Astrocyte (in vitro differentiated cells and primary cell): ENCODE results near the gene YEATS4.

Experiments used
- EZH2 ChIP-seq: IDR thresholded peaks from 2 replicates; pipeline ENCODE4 v1.6.1; 2012; ENCODE audit warnings: mild to moderate bottlenecking, low read length, inconsistent platforms; ENCODE audit not compliant: insufficient read depth
- TF ChIP-seq, protein P1 (sequence below): IDR thresholded peaks from 2 replicates; pipeline ENCODE4 v1.5.1; 2011; ENCODE audit warnings: low read depth, mild to moderate bottlenecking, inconsistent platforms, low read length, moderate library complexity; ENCODE audit not compliant: insufficient read depth

- TF ChIP-seq, protein P1, sequence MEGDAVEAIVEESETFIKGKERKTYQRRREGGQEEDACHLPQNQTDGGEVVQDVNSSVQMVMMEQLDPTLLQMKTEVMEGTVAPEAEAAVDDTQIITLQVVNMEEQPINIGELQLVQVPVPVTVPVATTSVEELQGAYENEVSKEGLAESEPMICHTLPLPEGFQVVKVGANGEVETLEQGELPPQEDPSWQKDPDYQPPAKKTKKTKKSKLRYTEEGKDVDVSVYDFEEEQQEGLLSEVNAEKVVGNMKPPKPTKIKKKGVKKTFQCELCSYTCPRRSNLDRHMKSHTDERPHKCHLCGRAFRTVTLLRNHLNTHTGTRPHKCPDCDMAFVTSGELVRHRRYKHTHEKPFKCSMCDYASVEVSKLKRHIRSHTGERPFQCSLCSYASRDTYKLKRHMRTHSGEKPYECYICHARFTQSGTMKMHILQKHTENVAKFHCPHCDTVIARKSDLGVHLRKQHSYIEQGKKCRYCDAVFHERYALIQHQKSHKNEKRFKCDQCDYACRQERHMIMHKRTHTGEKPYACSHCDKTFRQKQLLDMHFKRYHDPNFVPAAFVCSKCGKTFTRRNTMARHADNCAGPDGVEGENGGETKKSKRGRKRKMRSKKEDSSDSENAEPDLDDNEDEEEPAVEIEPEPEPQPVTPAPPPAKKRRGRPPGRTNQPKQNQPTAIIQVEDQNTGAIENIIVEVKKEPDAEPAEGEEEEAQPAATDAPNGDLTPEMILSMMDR: no peak
- no peak for TF ChIP-seq EZH2
These were observed 9.4 kb upstream of the YEATS4 start for GRCh38 chr12:69350002-69350626.
